Measurements from ENCODE around the gene IDH3B.

- TF ChIP-seq CTCF (conservative IDR thresholded peaks at IDR 0.05; ENCODE audit: low read depth, low read length) (no peak), EZH2 (IDR thresholded peaks at IDR 0.05; ENCODE audit: borderline replicate concordance, low read depth, low read length, poor library complexity, severe bottlenecking) (no peak)
Measured at GRCh38 chr20:2625062-2625461, 39.0 kb downstream of the IDH3B start.

Measured in A673 (cell line).